ENCODE results near the gene TUB. TPM values are rescaled to one million over a fixed set of nuclear protein-coding genes. Genes with fewer than 3 reads are reported as not detected.

The TUB gene
- total RNA-seq, 1 donor from 2014 or later: 0.50 TPM

- no peak overlapping the region for H3K27ac Mint-ChIP-seq
- H3K4me3 Mint-ChIP-seq (ENCODE audit: low read depth): no peak overlapping the region
- no peak for DNase-seq (ENCODE audit: low spot score)
- no peaks in the 10 kb centered on the region for H3K4me1 Mint-ChIP-seq (ENCODE audit: low read depth)
- intact Hi-C loops (cut with micrococcal nuclease): no loop called here
- no peaks in the 10 kb centered on the region for H3K9me3 Mint-ChIP-seq
- H3K36me3 Mint-ChIP-seq (ENCODE audit: low read depth): no peaks in the 10 kb centered on the region
- peaks cover 37% of the 10 kb centered on the region for H3K27me3 Mint-ChIP-seq (ENCODE audit: low read depth)
Measured at GRCh38 chr11:8082391-8083087, 1.5 kb downstream of the TUB start.

- Mint-ChIP-seq H3K4me1 (ENCODE audit: low read depth) (no peaks in the 10 kb centered on the region), H3K36me3 (ENCODE audit: low read depth) (no peaks in the 10 kb centered on the region), H3K27me3 (ENCODE audit: low read depth) (peaks cover 37% of the 10 kb centered on the region), H3K9me3 (no peaks in the 10 kb centered on the region), H3K4me3 (ENCODE audit: low read depth) (no peak overlapping the region), H3K27ac (no peak overlapping the region)
- intact Hi-C loops (cut with micrococcal nuclease): no loop called here
- no peak for DNase-seq (ENCODE audit: low spot score)
Measured at GRCh38 chr11:8083088-8083395, 2.0 kb downstream of the TUB start.

- Mint-ChIP-seq H3K9me3 (no peaks in the 10 kb centered on the region), H3K4me1 (ENCODE audit: low read depth) (no peaks in the 10 kb centered on the region), H3K4me3 (ENCODE audit: low read depth) (no peak overlapping the region), H3K27ac (no peak overlapping the region), H3K36me3 (ENCODE audit: low read depth) (no peaks in the 10 kb centered on the region), H3K27me3 (ENCODE audit: low read depth) (peaks cover 31% of the 10 kb centered on the region)
- intact Hi-C loops (cut with micrococcal nuclease): no loop called here
- no peak for DNase-seq (ENCODE audit: low spot score)
Measured at GRCh38 chr11:8083871-8084281, 2.9 kb downstream of the TUB start.

DNA sequence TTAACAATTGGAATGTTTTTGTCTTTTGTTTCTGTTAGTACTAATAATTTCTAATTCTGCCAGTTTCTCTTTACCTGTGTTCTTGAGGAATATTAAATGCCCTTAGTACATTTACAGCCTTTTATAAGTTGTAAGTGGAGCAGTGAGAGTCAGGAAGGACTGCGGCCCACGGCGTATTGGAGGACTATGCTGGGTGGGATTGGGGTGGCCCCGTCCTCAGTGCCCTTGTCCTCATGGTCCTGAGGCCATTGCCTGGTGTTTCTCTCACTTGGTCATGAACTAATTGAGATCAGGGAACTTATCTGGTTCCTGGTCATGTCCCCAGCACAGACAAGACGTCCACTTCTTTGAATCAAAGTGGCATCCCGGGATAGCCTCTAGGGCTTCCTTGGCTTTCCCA is 3.3 kb downstream of the TUB start:
- Mint-ChIP-seq H3K4me3 (ENCODE audit: low read depth) (no peak overlapping the region), H3K27me3 (ENCODE audit: low read depth) (peaks cover 30% of the 10 kb centered on the region), H3K9me3 (no peaks in the 10 kb centered on the region), H3K27ac (no peak overlapping the region), H3K4me1 (ENCODE audit: low read depth) (no peaks in the 10 kb centered on the region), H3K36me3 (ENCODE audit: low read depth) (no peaks in the 10 kb centered on the region)
- no peak for DNase-seq (ENCODE audit: low spot score)
- intact Hi-C loops (cut with micrococcal nuclease): no loop called here

- intact Hi-C loops (cut with micrococcal nuclease): no loop called here
- Mint-ChIP-seq H3K27ac (no peak overlapping the region), H3K4me1 (ENCODE audit: low read depth) (no peaks in the 10 kb centered on the region), H3K36me3 (ENCODE audit: low read depth) (no peaks in the 10 kb centered on the region), H3K27me3 (ENCODE audit: low read depth) (peaks cover 26% of the 10 kb centered on the region), H3K4me3 (ENCODE audit: low read depth) (no peak overlapping the region), H3K9me3 (no peaks in the 10 kb centered on the region)
- no peak for DNase-seq (ENCODE audit: low spot score)
Measured at GRCh38 chr11:8085011-8085645, 4.1 kb downstream of the TUB start.

GRCh38 chr11:8086001-8086479 is 5.0 kb downstream of the TUB start:
- H3K4me1 Mint-ChIP-seq (ENCODE audit: low read depth): no peaks in the 10 kb centered on the region
- intact Hi-C loops (cut with micrococcal nuclease): no loop called here
- peaks cover 21% of the 10 kb centered on the region for H3K27me3 Mint-ChIP-seq (ENCODE audit: low read depth)

GRCh38 chr11:8086571-8086970 is 5.6 kb downstream of the TUB start:
- Mint-ChIP-seq H3K9me3 (no peaks in the 10 kb centered on the region), H3K27ac (no peak overlapping the region), H3K36me3 (ENCODE audit: low read depth) (no peaks in the 10 kb centered on the region), H3K27me3 (ENCODE audit: low read depth) (peaks cover 21% of the 10 kb centered on the region), H3K4me1 (ENCODE audit: low read depth) (no peaks in the 10 kb centered on the region), H3K4me3 (ENCODE audit: low read depth) (no peak overlapping the region)
- DNase-seq (ENCODE audit: low spot score): no peak
- intact Hi-C loops (cut with micrococcal nuclease): no loop called here

More at GRCh38 chr11:8086001-8086479, 5.0 kb downstream of the TUB start:
- no peak overlapping the region for H3K4me3 Mint-ChIP-seq (ENCODE audit: low read depth)
- no peaks in the 10 kb centered on the region for H3K36me3 Mint-ChIP-seq (ENCODE audit: low read depth)
- H3K9me3 Mint-ChIP-seq: no peaks in the 10 kb centered on the region
- DNase-seq (ENCODE audit: low spot score): no peak
- H3K27ac Mint-ChIP-seq: no peak overlapping the region

DNA sequence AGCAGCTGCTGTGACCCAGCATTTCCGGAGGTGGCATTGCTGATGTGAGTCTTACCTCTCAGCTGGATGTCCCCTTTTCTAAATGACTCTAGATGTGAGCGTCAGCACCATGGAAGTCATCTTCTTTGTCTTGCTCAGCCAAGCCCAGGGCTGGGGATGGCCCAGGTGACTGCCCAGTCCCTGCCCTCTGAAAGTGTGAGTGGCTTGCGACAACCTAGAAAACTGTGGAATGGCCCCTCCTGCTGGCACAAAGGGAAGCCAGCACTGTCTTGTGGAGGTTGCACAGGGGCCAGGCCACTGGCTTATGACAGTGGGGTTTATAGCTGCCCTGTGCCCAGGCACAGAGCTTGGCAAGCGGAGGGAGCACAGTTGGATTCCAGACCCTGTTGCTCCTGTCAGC is 6.2 kb downstream of the TUB start:
- no peak for DNase-seq (ENCODE audit: low spot score)
- no peaks in the 10 kb centered on the region for H3K36me3 Mint-ChIP-seq (ENCODE audit: low read depth)

GRCh38 chr11:8087756-8088155 is 6.7 kb downstream of the TUB start:
- no peaks in the 10 kb centered on the region for H3K36me3 Mint-ChIP-seq (ENCODE audit: low read depth)
- intact Hi-C loops (cut with micrococcal nuclease): no loop called here

More for the DNA sequence above, 6.2 kb downstream of the TUB start:
- intact Hi-C loops (cut with micrococcal nuclease): no loop called here
- Mint-ChIP-seq H3K27me3 (ENCODE audit: low read depth) (peaks cover 15% of the 10 kb centered on the region), H3K9me3 (no peaks in the 10 kb centered on the region), H3K4me1 (ENCODE audit: low read depth) (no peaks in the 10 kb centered on the region), H3K4me3 (ENCODE audit: low read depth) (no peak overlapping the region), H3K27ac (no peak overlapping the region)

DNA sequence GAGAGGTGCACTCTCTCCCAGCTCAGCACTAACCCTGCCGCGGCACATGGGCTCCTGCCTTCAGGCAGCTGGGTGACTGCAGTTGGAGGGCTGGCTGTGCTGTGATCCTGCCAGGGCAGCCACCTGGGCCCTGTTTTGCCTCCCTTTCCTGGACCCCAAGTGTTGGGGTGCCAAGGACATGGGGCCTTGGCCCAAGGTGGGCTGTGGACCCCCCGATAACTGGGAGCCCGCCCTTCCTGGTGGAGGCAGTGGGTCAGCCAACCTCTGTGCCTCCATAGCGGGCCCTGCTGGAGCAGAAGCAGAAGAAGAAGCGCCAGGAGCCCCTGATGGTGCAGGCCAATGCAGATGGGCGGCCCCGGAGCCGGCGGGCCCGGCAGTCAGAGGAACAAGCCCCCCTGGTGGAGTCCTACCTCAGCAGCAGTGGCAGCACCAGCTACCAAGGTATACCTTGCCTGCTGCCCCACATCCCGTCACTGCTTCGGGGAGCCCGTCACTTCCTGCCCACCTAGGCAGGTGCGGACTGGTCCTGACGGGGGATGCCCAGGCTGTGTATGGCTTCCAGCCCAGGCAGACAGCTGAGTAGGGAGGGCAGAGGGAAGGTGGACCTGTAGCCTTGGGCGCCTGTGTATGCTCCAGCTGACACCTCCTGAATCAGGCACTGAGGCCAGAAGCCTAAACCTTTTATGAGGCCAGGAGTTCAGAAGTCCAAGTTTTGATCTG is 8.9 kb downstream of the TUB start:
- Mint-ChIP-seq H3K27me3 (ENCODE audit: low read depth) (no peaks in the 10 kb centered on the region), H3K4me3 (ENCODE audit: low read depth) (no peak overlapping the region), H3K9me3 (no peaks in the 10 kb centered on the region), H3K4me1 (ENCODE audit: low read depth) (no peaks in the 10 kb centered on the region), H3K36me3 (ENCODE audit: low read depth) (no peaks in the 10 kb centered on the region), H3K27ac (no peak overlapping the region)
- no peak for DNase-seq (ENCODE audit: low spot score)
- intact Hi-C loops (cut with micrococcal nuclease): no loop called here

More at GRCh38 chr11:8087756-8088155, 6.7 kb downstream of the TUB start:
- no peaks in the 10 kb centered on the region for H3K4me1 Mint-ChIP-seq (ENCODE audit: low read depth)
- H3K9me3 Mint-ChIP-seq: no peaks in the 10 kb centered on the region
- peaks cover 9% of the 10 kb centered on the region for H3K27me3 Mint-ChIP-seq (ENCODE audit: low read depth)
- H3K27ac Mint-ChIP-seq: no peak overlapping the region
- H3K4me3 Mint-ChIP-seq (ENCODE audit: low read depth): no peak overlapping the region
- DNase-seq (ENCODE audit: low spot score): no peak

GRCh38 chr11:8090756-8091155 is 9.7 kb downstream of the TUB start:
- no peaks in the 10 kb centered on the region for H3K27me3 Mint-ChIP-seq (ENCODE audit: low read depth)
- H3K4me1 Mint-ChIP-seq (ENCODE audit: low read depth): no peaks in the 10 kb centered on the region
- H3K36me3 Mint-ChIP-seq (ENCODE audit: low read depth): no peaks in the 10 kb centered on the region
- no peak overlapping the region for H3K27ac Mint-ChIP-seq
- intact Hi-C loops (cut with micrococcal nuclease): no loop called here
- H3K9me3 Mint-ChIP-seq: no peaks in the 10 kb centered on the region
- H3K4me3 Mint-ChIP-seq (ENCODE audit: low read depth): no peak overlapping the region
- DNase-seq (ENCODE audit: low spot score): no peak

DNA sequence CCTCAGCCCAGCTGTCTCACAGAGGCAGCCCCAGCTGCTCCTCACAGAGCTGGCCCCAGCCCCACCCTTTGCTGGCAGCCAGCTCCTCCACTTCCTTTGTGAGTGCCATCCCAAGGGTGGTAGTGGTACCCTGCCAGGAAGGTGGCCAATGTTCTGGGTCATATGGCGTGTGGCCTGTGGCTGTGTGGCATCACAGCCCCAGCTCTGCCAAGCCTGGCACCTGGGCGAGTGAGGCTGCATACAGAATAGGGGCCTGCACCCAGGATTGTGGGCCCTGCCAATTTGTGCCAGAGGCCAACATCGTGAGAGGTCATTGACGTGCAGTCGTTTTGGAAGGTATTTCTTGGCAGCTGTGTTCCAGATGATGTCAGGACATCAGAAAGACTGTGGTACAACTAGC is 10.7 kb downstream of the TUB start:
- intact Hi-C loops (cut with micrococcal nuclease): no loop called here
- DNase-seq (ENCODE audit: low spot score): no peak

More for the DNA sequence above, 10.7 kb downstream of the TUB start:
- Mint-ChIP-seq H3K9me3 (no peaks in the 10 kb centered on the region), H3K4me1 (ENCODE audit: low read depth) (no peaks in the 10 kb centered on the region), H3K4me3 (ENCODE audit: low read depth) (no peak overlapping the region), H3K27me3 (ENCODE audit: low read depth) (no peaks in the 10 kb centered on the region), H3K36me3 (ENCODE audit: low read depth) (no peaks in the 10 kb centered on the region), H3K27ac (no peak overlapping the region)
